Spleen (tissue), 11 donors: ENCODE results near the gene KIT. TPM values are rescaled to one million over a fixed set of nuclear protein-coding genes. Genes with fewer than 3 reads are reported as not detected.

Source experiments
- DNase-seq: peaks from one replicate; pipeline ENCODE4 v3.0.0-alpha.2; 2020
- H3K27ac ChIP-seq, 8 donors: fragments of 200-600 bp; sonication (generic) in 7 of 8; 1 replicate in 4 of 8; 2 replicates in 4 of 8; pipeline versions ENCODE4 v1.5.0 to v1.8.0; 2016 to 2021; ENCODE audit warnings: inconsistent platforms in 4 of 8, mild to moderate bottlenecking in 4 of 8, moderate library complexity in 1 of 8
- H3K27me3 ChIP-seq, 7 donors: fragments of 200-600 bp; sonication (generic) in 6 of 7; replicated peaks in 1 of 7; 1 replicate in 4 of 7; 2 replicates in 3 of 7; pipeline versions ENCODE4 v1.5.0 to v1.8.0; 2016 to 2021; ENCODE audit warnings: inconsistent platforms in 3 of 7, mild to moderate bottlenecking in 1 of 7
- H3K36me3 ChIP-seq, 6 donors: fragments of 200-600 bp; sonication (generic) in 5 of 6; 1 replicate in 4 of 6; 2 replicates in 2 of 6; pipeline versions ENCODE4 v1.5.0 to v1.8.0; 2016 to 2021; ENCODE audit warnings: inconsistent platforms in 2 of 6
- H3K4me1 ChIP-seq, 6 donors: fragments of 200-600 bp; sonication (generic) in 5 of 6; 1 replicate in 3 of 6; 2 replicates in 3 of 6; pipeline versions ENCODE4 v1.5.0 to v1.8.0; 2016 to 2021; ENCODE audit warnings: inconsistent platforms in 3 of 6
- H3K4me3 ChIP-seq, 8 donors: fragments of 200-600 bp; sonication (generic) in 7 of 8; 1 replicate in 4 of 8; 2 replicates in 4 of 8; pipeline versions ENCODE4 v1.5.0 to v1.8.0; 2016 to 2021; ENCODE audit warnings: inconsistent platforms in 4 of 8, mild to moderate bottlenecking in 4 of 8, moderate library complexity in 2 of 8
- H3K9me3 ChIP-seq, 8 donors: fragments of 200-600 bp; sonication (generic) in 7 of 8; 1 replicate in 4 of 8; 2 replicates in 4 of 8; pipeline versions ENCODE4 v1.5.0 to v1.8.0; 2016 to 2021; ENCODE audit warnings: inconsistent platforms in 4 of 8
- CTCF ChIP-seq, 11 experiments: fragments of 200-600 bp in 7 of 11; fragments of 450-650 bp in 4 of 11; sonication (generic) in 4 of 11; IDR thresholded peaks in 8 of 11; conservative IDR thresholded peaks in 3 of 11; 1 replicate in 7 of 11; 2 replicates in 4 of 11; pipeline versions ENCODE4 v1.4.0 to v1.8.0; 2016 to 2021; ENCODE audit warnings: antibody characterized with exemption in 11 of 11, inconsistent platforms in 4 of 11, mild to moderate bottlenecking in 1 of 11
- POLR2A ChIP-seq, 3 donors: fragments of 450-650 bp; IDR thresholded peaks; one replicate each; pipeline ENCODE4 v1.5.1; 2017; ENCODE audit warnings: antibody characterized with exemption in 3 of 3, mild to moderate bottlenecking in 1 of 3
- POLR2AphosphoS5 ChIP-seq, 3 donors: sonication (generic); formaldehyde crosslinking; IDR thresholded peaks; one replicate each; pipeline ENCODE4 v1.5.1; 2017; ENCODE audit warnings: antibody characterized with exemption in 3 of 3
- WGBS, 5 donors: extraction: QIAGEN DNeasy Blood & Tissue Kit in 3 of 5; methylation state at CpG; one replicate each; pipeline versions ENCODE4 v1.1.5 to v1.1.7; 2013 to 2018; 5-methylcytosine and 5-hydroxymethylcytosine counted together
- intact Hi-C: fragments of 100-400 bp; cut with DNase I; formaldehyde crosslinking; loops from one replicate; pipeline ENCODE4 v1.15.0; 2023; ENCODE audit warnings: low total_unique reads
- polyA plus RNA-seq, 3 donors: library from polyadenylated mRNA; stranded (reverse); fragments of 200-250 nt; gene quantifications; one replicate each; pipeline ENCODE4 v1.2.1, GENCODE V29; 2013
- total RNA-seq, 7 donors: library from RNA; depleted of rRNA in 3 of 7; stranded (reverse); fragments of >200 nt in 3 of 7; fragmentation: NEBNext Ultra II Directional in 4 of 7; extraction: Animal tissue kit (Norgen Biotek cat#: 25700) in 4 of 7; gene quantifications; one replicate each; pipeline versions ENCODE4 v1.1.0 to v1.2.1, GENCODE V29; 2016 to 2021
- donor health status: healthy with polysubstance abuse.
- donor health status: DM: no; HTN: no; CAD: no; lungs with moderate emphysema.
- donor health status: DM: no; HTN: no; CAD: no.
- donor health status: Bipolar disorder and iron deficiency.
- donor health status: healthy.
- donor health status: DM: no; HTN: no; CAD: no.
- donor health status: DM: yes; HTN: yes; CAD: no.

The KIT gene
- total and polyA plus RNA-seq, 10 donors: 0.24 to 16.8 (median 3.2) TPM

- WGBS, 5 donors: 68 to 87% (median 69%) methylated on average over 4 of the region's 4 CpGs
- intact Hi-C loops: no loop called here
- H3K27me3 ChIP-seq: peaks cover 0 to 33% (median 21%) of the 10 kb centered on the region in 7 donors
Measured at GRCh38 chr4:54654753-54655152, 3.0 kb upstream of the KIT start.

DNA sequence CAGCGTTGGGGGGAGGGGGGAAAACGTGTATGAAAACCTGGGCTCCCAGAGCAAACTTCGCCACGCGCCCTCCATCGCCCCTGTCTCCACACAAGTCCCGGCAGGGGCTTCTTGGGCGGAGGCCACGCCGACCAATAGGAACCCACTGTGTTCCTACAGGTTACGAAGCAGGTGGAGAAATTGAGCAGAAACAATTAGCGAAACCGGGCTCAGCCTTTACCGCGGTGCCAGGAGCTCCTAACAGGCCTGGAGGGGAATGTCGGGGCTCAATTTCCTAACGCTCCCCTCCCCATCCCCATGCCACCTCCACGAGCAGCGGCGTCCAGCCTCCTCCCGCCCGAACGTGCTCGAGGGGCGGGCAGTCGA, 589 bp upstream of the KIT start:
- Histone ChIP-seq H3K4me3 (peak overlapping the region; percentile 42 to 74 (median 52)), H3K36me3 (no peaks in the 10 kb centered on the region), H3K9me3 (no peaks in the 10 kb centered on the region), H3K4me1 (peaks cover 6 to 38% (median 28%) of the 10 kb centered on the region in 6 donors), H3K27ac (no peak overlapping the region), H3K27me3 (peaks cover 0 to 57% (median 23%) of the 10 kb centered on the region in 7 donors)
- WGBS, 5 donors: 11 to 22% (median 18%) methylated on average over 15 to 26 of the region's 26 CpGs
- peak; percentile 74 for DNase-seq
- no peak for TF ChIP-seq POLR2AphosphoS5 (IDR thresholded peaks at IDR 0.05)
- intact Hi-C loops: no loop called here

More at GRCh38 chr4:54654753-54655152, 3.0 kb upstream of the KIT start:
- peaks cover 6 to 31% (median 27%) of the 10 kb centered on the region in 6 donors for H3K4me1 ChIP-seq
- H3K36me3 ChIP-seq: no peaks in the 10 kb centered on the region
- no peaks in the 10 kb centered on the region for H3K9me3 ChIP-seq
- H3K27ac ChIP-seq: no peak overlapping the region
- H3K4me3 ChIP-seq: no peak overlapping the region
- TF ChIP-seq POLR2AphosphoS5 (IDR thresholded peaks at IDR 0.05): no peak
- TF ChIP-seq POLR2A (IDR thresholded peaks at IDR 0.05): no peak
- no peak for TF ChIP-seq CTCF (IDR thresholded peaks at IDR 0.05 in 8 of 11, conservative IDR thresholded peaks at IDR 0.05 in 3 of 11)
- DNase-seq: no peak

GRCh38 chr4:54658252-54659093, 716 bp downstream of the KIT start:
- peak; percentile 81 for DNase-seq
- WGBS, 5 donors: 0 to 1% (median 1%) methylated on average over 18 to 81 of the region's 81 CpGs
- H3K4me3 ChIP-seq: peak overlapping the region; percentile 42 to 74 (median 52)
- peaks cover 6 to 38% (median 28%) of the 10 kb centered on the region in 6 donors for H3K4me1 ChIP-seq
- intact Hi-C loops: no loop called here
- H3K27me3 ChIP-seq: peaks cover 0 to 64% (median 23%) of the 10 kb centered on the region in 7 donors
- peak overlapping the region in 5 of 8 donors; percentile 31 to 72 (median 45) for H3K27ac ChIP-seq
- no peaks in the 10 kb centered on the region for H3K36me3 ChIP-seq
- no peaks in the 10 kb centered on the region for H3K9me3 ChIP-seq
- TF ChIP-seq CTCF (IDR thresholded peaks at IDR 0.05 in 8 of 11, conservative IDR thresholded peaks at IDR 0.05 in 3 of 11) (peak in 6 of 11 experiments; percentile 4 to 44 (median 30)), POLR2AphosphoS5 (IDR thresholded peaks at IDR 0.05) (peak in 1 of 3 donors; percentile 63), POLR2A (IDR thresholded peaks at IDR 0.05) (no peak)

GRCh38 chr4:54659313-54659712, 1.6 kb downstream of the KIT start:
- Histone ChIP-seq H3K9me3 (no peaks in the 10 kb centered on the region), H3K4me1 (peaks cover 6 to 38% (median 28%) of the 10 kb centered on the region in 6 donors), H3K27ac (peak overlapping the region in 2 of 8 donors; percentile 52 to 72), H3K27me3 (peaks cover 0 to 71% (median 23%) of the 10 kb centered on the region in 7 donors), H3K36me3 (no peaks in the 10 kb centered on the region), H3K4me3 (peak overlapping the region; percentile 42 to 74 (median 52))
- no peak for DNase-seq
- intact Hi-C loops: no loop called here
- no peak for TF ChIP-seq POLR2AphosphoS5 (IDR thresholded peaks at IDR 0.05)
- TF ChIP-seq POLR2A (IDR thresholded peaks at IDR 0.05): no peak
- no peak for TF ChIP-seq CTCF (IDR thresholded peaks at IDR 0.05 in 8 of 11, conservative IDR thresholded peaks at IDR 0.05 in 3 of 11)
- WGBS, 5 donors: 1 to 4% (median 2%) methylated on average over 14 of the region's 14 CpGs
